ENCODE data around the gene TCEA3. TPM values are rescaled to one million over a fixed set of nuclear protein-coding genes. Genes with fewer than 3 reads are reported as not detected.

The TCEA3 gene
- 1 to 10 TPM; 6.3 to 7.4 TPM for total RNA-seq

DNA sequence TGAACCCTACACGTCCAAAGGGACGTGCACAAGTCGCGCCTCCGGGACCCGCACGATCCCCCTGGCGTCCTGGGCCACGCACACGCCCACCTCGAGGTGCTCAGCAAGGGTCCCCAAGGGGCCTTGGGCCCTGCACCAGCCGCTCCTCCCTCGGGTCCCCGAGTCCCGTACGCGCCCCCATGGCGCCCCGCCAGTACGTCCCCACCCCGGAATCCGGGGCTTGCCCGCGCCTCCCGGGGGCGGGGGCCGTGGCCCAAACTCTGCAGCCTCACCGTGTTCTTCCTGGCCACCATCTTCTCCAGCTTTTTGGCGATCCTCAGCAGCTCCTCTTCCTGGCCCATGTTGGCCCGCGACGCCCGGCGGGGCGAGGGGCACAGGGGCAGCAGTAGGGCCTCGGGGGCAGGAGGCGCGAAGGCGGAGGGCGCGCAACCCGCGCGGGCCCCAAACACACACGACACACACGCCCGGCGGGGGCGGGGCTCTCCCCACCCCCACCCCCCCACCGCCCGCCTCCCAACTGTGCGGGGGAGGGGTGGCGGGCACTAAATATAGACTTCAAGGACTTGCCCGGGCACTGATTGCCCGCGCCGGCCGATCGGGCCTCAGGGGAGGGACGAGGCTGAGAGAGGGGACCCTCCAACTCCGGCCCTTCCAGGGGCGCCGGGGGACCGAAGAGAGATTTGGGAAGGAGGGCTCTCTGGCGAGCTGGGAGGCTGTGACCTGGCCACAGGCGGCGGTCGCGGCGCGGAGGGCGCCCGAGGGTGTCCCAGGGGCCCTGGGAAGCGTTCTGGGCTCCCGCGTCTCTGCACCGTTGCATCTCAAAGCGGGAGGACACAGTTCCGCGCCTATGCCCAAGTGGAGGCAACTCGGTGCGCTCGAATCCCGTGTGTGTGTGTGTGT, at the start of gene TCEA3:
Gene TCEA3, minus strand, starts transcription at position 456 of the 900 bp plus-strand sequence. Its CDS starts 115 bp downstream, at position 341.
- H3K36me3 Mint-ChIP-seq = no peaks in the 10 kb centered on the region
- H3K27ac Mint-ChIP-seq = peak within 1 kb of the TSS; percentile 27
- H3K9me3 Mint-ChIP-seq = no peaks in the 10 kb centered on the region
- peak; percentile 34 for DNase-seq
- H3K4me1 Mint-ChIP-seq = peaks cover 19% of the 10 kb centered on the region
- peaks cover 6% of the 10 kb centered on the region for H3K27me3 Mint-ChIP-seq
- peak within 1 kb of the TSS; percentile 79 for H3K4me3 Mint-ChIP-seq

DNA sequence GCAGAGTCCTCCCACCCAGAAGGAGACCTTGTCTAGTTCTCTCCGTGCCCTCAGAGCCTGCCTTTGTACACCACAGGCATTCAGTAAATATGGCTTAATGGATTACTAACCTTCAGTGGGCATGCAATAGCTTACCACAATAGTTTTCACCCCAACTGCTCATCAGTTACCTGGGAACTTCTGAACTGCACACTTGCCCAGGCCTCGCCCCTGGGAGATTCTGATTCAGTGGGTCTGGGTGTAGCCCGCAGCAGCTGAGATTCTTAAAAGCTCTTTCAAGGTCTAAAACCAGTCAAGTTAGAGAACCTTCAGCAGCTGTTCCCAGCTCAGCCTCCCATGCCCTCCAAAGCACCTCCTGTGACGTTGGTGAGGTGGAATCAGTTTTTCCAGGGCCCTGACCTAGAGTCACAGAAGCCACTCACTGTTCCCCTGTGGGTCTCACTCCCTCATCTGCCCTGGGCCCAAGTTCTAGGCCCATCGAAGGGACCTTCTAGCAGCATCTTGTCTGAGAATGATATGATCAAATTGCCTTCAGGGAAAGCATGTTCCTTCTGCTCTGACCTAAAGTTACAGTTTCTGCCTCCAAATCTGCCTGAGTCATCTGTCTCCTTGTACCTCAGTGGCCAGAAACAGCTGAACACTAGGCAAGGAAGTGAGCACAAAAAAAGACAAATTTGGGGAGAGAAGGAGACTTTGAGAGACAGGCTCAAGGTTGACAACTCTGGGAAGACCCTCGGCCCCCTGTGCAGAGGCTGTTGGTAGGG, 48.7 kb upstream of the TCEA3 start:
- Mint-ChIP-seq H3K36me3 (no peaks in the 10 kb centered on the region), H3K4me3 (no peak overlapping the region), H3K27me3 (peaks cover 8% of the 10 kb centered on the region), H3K9me3 (no peaks in the 10 kb centered on the region), H3K4me1 (no peaks in the 10 kb centered on the region), H3K27ac (no peak overlapping the region)
- DNase-seq = no peak

DNA sequence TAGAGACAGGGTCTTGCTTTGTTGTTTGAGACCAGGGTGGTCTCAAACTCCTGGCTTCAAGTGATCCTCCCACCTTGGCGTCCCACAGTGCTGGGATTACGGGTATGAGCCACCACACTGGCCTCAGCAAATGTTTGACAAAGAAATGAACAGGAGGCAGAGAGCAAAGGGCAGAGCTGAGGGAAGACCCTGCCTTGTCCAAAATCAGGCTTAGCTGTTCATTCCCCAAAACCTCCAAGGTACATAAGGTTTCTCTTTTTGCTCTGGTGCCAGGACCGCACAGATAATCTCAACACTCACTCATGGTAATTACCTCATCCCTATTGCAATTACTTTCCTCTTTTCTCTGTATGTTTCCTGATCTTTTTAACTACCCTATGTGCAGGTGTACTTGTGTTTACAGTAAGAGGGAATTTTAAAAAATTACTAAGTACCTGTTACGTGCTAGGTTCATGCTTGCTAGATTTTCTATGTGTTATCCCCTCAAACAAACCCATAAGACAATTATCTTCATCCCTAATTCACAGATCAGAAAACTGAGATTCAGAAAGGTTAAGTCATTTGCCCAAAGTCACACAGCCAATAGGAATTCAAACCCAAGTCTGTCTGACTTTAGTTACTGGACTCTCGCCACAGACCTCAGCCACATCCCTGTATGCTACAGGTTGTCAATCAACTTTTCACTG, 47.9 kb upstream of the TCEA3 start:
- no peaks in the 10 kb centered on the region for H3K4me1 Mint-ChIP-seq
- no peak for DNase-seq
- H3K36me3 Mint-ChIP-seq = no peaks in the 10 kb centered on the region
- H3K27ac Mint-ChIP-seq = no peak overlapping the region
- no peak overlapping the region for H3K4me3 Mint-ChIP-seq
- peaks cover 8% of the 10 kb centered on the region for H3K27me3 Mint-ChIP-seq
- no peaks in the 10 kb centered on the region for H3K9me3 Mint-ChIP-seq

DNA sequence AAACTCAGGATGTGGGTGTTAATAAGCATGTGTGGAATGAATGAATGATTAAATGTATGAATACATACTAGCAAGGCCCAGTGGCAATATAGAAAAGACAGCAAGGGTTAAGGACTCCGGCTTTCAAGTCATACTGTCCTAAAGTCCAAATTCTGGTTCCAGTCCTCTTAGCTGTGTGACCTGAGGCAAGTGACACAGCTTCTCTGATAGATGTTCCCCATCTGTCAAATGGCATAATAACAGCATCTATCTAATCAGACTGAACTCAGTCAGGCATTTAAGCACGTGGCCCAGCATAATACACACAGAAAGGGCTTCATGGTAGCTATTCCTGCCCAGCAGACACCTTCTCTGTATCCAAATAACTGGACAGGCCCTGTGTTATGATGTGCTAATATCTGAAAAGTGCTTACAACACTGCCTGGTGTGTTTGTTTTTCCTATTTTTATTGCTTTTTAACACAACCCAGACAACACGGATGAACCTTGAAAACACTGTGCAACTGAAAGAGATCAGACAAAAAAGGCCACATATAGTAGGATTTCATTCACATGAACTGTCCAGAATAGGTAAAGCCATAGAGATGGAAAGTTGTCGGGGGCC, 47.0 kb upstream of the TCEA3 start:
- Mint-ChIP-seq H3K9me3 (no peaks in the 10 kb centered on the region), H3K27me3 (peaks cover 7% of the 10 kb centered on the region), H3K27ac (no peak overlapping the region), H3K4me1 (no peaks in the 10 kb centered on the region), H3K4me3 (no peak overlapping the region), H3K36me3 (no peaks in the 10 kb centered on the region)
- DNase-seq = no peak

DNA sequence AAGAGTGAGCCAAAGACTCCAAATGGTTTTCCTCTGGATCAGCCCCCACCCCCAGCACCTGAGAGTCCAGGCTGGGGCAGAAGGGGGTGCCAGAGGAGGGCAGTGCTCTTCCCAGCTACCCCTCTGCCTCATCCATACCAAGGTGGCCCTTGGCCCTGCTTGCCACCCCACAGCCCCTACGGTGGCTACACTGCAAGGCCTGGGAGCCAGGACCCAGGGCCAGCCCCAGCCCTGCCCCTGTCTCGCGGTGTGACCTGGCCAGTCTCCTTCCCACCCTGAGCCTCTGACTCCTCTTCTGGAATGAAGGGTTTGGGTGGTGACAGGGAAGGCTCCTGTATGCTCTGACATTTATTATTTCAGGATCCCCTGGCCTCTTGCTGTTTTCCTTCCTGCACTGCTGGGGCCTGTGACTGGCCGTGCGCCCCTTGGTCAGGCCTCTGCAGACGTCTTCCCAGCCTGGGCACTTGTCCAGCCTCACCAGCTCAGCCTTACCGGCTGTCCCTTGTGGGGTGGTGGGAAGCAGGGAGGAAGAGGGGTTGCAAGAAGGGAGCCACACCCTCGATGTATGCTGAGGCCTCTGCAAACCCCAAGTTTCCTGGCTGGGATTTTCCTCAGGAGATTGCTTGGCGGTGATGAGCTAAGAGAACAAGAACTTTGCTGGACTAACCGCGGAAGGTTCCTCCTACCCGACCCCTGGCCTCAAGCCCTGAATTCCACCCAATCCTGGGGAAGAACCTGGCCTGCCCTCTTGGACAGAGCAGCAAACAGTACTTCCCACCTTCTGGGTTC, 45.9 kb upstream of the TCEA3 start:
- no peak overlapping the region for H3K4me3 Mint-ChIP-seq
- no peak overlapping the region for H3K27ac Mint-ChIP-seq
- H3K4me1 Mint-ChIP-seq = no peaks in the 10 kb centered on the region
- H3K9me3 Mint-ChIP-seq = no peaks in the 10 kb centered on the region
- H3K36me3 Mint-ChIP-seq = no peaks in the 10 kb centered on the region
- H3K27me3 Mint-ChIP-seq = peaks cover 3% of the 10 kb centered on the region
- no peak for DNase-seq

DNA sequence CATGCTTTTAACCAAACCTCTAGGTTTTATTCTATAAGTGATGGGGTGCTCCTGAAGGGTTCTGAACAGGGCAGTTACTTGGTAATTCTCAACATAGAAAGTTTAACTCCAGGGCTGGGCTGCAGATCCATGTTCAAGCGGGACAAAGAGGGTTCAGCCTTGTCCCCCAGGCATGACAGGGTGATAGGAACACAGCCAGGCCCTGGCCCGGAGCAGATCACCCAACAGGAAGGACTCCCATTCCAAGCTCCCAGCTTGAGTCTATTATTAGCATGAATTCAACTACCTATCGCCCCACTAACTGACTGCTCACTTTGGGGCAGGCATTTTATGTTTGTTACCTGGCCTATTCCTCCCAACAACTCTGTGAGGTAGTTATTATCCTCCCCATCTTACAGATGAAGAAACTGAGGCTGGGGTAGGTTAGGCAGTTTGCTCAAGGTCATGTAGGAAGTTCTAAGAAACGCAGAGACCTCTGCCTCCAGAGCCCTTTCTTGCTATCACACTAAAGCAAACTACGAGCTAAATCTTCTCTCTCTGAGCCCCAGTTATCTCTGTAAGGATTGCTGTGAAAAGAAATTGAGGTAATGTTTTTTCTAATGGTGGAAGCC, 44.9 kb upstream of the TCEA3 start:
- H3K27ac Mint-ChIP-seq = no peak overlapping the region
- H3K27me3 Mint-ChIP-seq = no peaks in the 10 kb centered on the region
- no peaks in the 10 kb centered on the region for H3K9me3 Mint-ChIP-seq
- DNase-seq = no peak
- H3K4me3 Mint-ChIP-seq = no peak overlapping the region
- H3K4me1 Mint-ChIP-seq = no peaks in the 10 kb centered on the region
- no peaks in the 10 kb centered on the region for H3K36me3 Mint-ChIP-seq

DNA sequence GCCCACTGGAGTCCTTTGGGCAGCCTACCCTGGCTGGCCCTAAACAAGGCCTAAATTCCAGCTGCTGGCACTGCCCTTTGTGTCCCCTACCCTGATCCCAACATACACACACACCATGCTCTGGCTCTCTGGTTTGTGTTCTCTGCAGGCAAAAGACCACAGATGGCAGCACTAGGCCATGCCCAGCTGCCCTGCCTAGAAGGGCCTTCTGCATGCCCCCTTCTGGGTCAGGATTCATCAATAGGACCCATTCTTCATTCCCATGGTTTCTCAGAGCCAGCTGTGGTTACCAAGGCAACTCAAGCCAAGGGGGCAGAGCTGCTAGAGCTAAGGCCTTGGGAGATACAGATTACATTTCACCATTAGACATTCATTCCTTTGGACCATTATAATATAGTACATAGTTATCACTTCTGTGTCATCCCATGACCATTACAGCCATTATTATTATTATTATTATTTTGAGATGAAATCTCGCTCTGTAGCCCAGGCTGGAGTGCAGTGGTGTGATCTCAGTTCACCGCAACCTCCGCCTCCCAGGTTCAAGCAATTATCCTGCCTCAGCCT, 42.0 kb upstream of the TCEA3 start:
- H3K4me1 Mint-ChIP-seq = no peaks in the 10 kb centered on the region
- no peak for DNase-seq
- no peak overlapping the region for H3K4me3 Mint-ChIP-seq
- no peaks in the 10 kb centered on the region for H3K27me3 Mint-ChIP-seq
- no peaks in the 10 kb centered on the region for H3K36me3 Mint-ChIP-seq
- H3K27ac Mint-ChIP-seq = no peak overlapping the region
- H3K9me3 Mint-ChIP-seq = no peaks in the 10 kb centered on the region

DNA sequence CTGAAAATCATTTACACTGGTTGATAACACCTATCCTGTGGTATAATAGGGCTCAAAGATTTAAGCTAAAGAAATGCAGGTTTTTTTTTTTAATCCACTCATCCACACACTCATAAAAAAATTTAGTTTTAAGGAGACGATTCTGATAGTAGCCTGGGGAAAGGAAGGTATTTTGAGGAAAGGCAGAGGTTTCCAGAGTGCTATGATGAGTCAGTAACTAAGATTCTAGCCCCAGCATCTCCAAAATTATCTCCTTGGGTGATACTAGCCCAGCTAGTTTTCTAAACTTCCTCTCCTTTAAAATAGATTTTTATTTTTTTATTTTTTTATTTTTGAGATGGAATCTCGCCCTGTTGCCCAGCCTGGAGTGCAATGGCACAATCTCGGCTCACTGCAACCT, 38.7 kb upstream of the TCEA3 start:
- no peak for DNase-seq
- H3K4me1 Mint-ChIP-seq = peaks cover 2% of the 10 kb centered on the region
- no peaks in the 10 kb centered on the region for H3K27me3 Mint-ChIP-seq
- H3K27ac Mint-ChIP-seq = no peak overlapping the region
- H3K36me3 Mint-ChIP-seq = no peaks in the 10 kb centered on the region
- H3K4me3 Mint-ChIP-seq = no peak overlapping the region
- no peaks in the 10 kb centered on the region for H3K9me3 Mint-ChIP-seq

DNA sequence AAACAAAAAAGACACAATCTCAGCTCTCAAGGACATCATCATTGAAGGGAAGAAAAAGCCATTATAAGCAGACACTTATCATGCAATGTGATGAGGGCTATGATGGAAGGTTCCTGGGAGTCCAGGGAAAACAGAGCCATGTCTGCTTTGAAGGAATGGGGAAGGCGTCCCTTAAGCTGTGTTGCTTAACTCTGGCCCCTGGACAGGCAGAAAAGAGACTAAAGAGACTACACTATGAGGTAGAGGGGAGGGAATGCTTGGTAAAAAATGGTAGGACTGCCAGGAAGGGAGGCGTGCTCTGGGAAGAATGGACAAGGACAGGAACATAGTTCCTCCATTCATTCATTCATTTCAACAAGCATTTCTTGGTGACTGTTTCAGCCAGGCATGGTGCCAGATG, 38.2 kb upstream of the TCEA3 start:
- H3K4me3 Mint-ChIP-seq = no peak overlapping the region
- H3K36me3 Mint-ChIP-seq = no peaks in the 10 kb centered on the region
- no peaks in the 10 kb centered on the region for H3K9me3 Mint-ChIP-seq
- DNase-seq = no peak
- H3K4me1 Mint-ChIP-seq = peaks cover 2% of the 10 kb centered on the region
- H3K27ac Mint-ChIP-seq = no peak overlapping the region
- no peaks in the 10 kb centered on the region for H3K27me3 Mint-ChIP-seq

DNA sequence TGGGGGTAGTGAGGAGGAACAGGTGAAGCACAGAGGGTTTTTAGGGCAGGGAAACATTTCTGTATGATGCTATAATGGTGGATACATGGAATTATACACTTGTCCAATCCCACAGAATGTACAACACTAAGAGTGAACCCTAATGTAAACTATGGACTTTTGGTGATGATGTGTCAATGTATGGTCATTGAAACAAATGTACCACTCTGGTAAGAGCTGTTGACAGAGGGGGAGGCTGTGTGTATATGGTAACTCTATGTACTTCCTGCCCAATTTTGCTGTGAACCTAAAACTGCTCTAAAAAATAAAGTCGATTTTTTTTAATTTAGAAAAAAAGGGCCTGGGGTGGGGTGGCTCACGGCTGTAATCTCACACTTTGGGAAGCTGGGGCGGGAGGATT, 36.5 kb upstream of the TCEA3 start:
- Mint-ChIP-seq H3K27me3 (no peaks in the 10 kb centered on the region), H3K4me3 (no peak overlapping the region), H3K36me3 (no peaks in the 10 kb centered on the region), H3K9me3 (no peaks in the 10 kb centered on the region), H3K4me1 (peaks cover 5% of the 10 kb centered on the region), H3K27ac (no peak overlapping the region)
- no peak for DNase-seq

DNA sequence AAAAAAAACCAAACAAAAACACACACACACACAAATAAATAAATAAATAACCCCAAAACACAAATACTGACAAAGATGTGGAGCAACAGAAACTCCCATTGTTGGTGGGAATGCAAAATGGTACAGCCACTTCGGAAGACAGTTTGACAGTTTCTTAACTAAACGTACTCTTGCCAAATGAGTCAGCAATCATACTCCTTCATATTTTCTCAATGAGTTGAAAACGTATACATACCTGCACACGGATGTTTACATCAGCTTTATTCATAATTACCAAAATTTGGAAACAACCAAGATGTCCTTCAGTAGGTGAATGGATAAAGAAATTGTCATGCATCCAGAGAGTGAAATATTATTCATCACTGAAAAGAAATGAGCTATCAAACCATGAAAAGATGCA, 36.0 kb upstream of the TCEA3 start:
- Mint-ChIP-seq H3K4me1 (peaks cover 5% of the 10 kb centered on the region), H3K36me3 (no peaks in the 10 kb centered on the region), H3K27me3 (no peaks in the 10 kb centered on the region), H3K9me3 (no peaks in the 10 kb centered on the region), H3K27ac (no peak overlapping the region), H3K4me3 (no peak overlapping the region)
- no peak for DNase-seq

DNA sequence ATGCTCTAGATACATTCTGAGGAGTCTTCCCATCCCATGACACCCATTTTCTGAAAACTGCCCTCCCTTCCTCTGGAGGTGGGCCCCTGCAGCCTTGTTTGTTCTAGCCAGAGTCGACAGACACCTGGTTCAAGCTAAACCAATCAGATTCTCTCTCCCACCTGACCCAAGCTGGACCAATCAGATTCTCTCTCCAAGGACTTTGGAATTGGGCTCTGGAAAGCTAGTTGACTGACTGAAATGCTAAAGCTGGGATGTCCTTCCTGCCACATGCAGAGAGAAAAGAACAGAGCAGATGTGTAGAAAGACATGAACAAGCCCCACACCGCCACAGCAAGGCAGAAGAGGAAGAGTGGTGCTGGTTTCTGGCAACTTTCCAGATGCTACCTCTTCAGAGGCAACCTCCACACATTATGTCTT, 34.8 kb upstream of the TCEA3 start:
- no peak overlapping the region for H3K27ac Mint-ChIP-seq
- no peaks in the 10 kb centered on the region for H3K36me3 Mint-ChIP-seq
- no peak overlapping the region for H3K4me3 Mint-ChIP-seq
- H3K9me3 Mint-ChIP-seq = no peaks in the 10 kb centered on the region
- H3K27me3 Mint-ChIP-seq = no peaks in the 10 kb centered on the region
- no peak for DNase-seq
- peaks cover 5% of the 10 kb centered on the region for H3K4me1 Mint-ChIP-seq

DNA sequence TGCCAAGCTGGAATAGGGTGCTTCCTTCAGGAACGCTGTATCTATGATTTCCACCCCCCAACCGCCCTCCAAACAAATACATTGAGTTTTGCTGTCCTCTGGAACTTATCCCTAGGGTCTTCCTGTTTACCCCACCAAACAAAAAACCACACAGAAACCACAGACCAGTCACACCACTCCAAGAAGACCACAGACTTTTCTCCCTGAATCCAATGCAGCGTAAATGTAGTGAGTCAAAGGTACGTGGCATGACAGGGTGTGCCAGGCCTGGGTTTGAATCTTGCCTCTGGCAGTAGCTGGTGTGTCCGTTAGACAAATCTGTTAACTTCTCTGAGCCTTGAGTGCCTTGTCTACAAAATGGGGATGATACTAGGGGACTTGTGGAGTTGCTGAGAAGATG, 31.7 kb upstream of the TCEA3 start:
- Mint-ChIP-seq H3K27me3 (no peaks in the 10 kb centered on the region), H3K4me3 (no peak overlapping the region), H3K4me1 (peaks cover 18% of the 10 kb centered on the region), H3K27ac (no peak overlapping the region), H3K9me3 (no peaks in the 10 kb centered on the region), H3K36me3 (no peaks in the 10 kb centered on the region)
- DNase-seq = no peak
